Ishikawa (cell line): ENCODE measurements around the gene MAP4K5.

Experiments
- CEBPB ChIP-seq: IDR thresholded peaks from 2 replicates; pipeline ENCODE4 v1.6.1; 2012
- CREB1 ChIP-seq: IDR thresholded peaks from 2 replicates; pipeline ENCODE4 v1.6.1; 2012; ENCODE audit warnings: low read depth
- EP300 ChIP-seq: IDR thresholded peaks from 2 replicates; pipeline ENCODE4 v1.6.1; 2012; ENCODE audit warnings: borderline replicate concordance
- FOXM1 ChIP-seq: IDR thresholded peaks from 2 replicates; pipeline ENCODE4 v1.6.1; 2012; ENCODE audit warnings: low read depth, borderline replicate concordance
- NFIC ChIP-seq: IDR thresholded peaks from 2 replicates; pipeline ENCODE4 v1.6.1; 2012
- RAD21 ChIP-seq: IDR thresholded peaks from 2 replicates; pipeline ENCODE4 v1.6.1; 2012; ENCODE audit warnings: low read depth
- TAF1 ChIP-seq: IDR thresholded peaks from 2 replicates; pipeline ENCODE4 v1.6.1; 2012; ENCODE audit warnings: low read depth, mild to moderate bottlenecking
- TCF12 ChIP-seq: IDR thresholded peaks from 2 replicates; pipeline ENCODE4 v1.6.1; 2012; ENCODE audit warnings: low read depth
- TEAD4 ChIP-seq: IDR thresholded peaks from 2 replicates; pipeline ENCODE4 v1.6.1; 2012
- YY1 ChIP-seq: IDR thresholded peaks from 2 replicates; pipeline ENCODE4 v1.6.1; 2012; ENCODE audit warnings: low read depth
- ZBTB7A ChIP-seq: IDR thresholded peaks from 2 replicates; pipeline ENCODE4 v1.6.1; 2012; ENCODE audit warnings: low read depth
- TF ChIP-seq, protein P1 (sequence below): IDR thresholded peaks from 2 replicates; pipeline ENCODE4 v1.6.1; 2012
- TF ChIP-seq, protein P2 (sequence below): IDR thresholded peaks from 2 replicates; pipeline ENCODE4 v1.6.1; 2012; ENCODE audit warnings: low read depth, mild to moderate bottlenecking
- TF ChIP-seq, protein P3 (sequence below): IDR thresholded peaks from 2 replicates; pipeline ENCODE4 v1.6.1; 2012

DNA sequence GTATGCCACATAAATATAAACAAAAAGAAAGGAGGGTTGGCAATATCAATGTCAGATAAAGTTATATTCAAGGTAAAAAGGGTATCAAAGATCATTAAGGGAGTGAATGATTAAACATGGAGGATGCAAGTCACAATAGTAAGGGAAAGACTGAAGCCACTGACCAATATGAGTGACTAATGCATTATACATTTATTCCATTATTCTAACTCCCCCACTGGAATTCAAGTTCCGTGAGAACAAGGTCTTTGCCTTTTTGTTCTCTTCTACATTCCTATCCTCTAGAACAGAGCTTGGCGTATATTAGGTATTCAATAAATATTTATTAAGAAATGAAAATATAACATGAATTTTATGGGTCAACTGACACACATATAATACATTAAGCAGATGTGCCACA, 30.7 kb downstream of the MAP4K5 start:
- TF ChIP-seq, protein P1, sequence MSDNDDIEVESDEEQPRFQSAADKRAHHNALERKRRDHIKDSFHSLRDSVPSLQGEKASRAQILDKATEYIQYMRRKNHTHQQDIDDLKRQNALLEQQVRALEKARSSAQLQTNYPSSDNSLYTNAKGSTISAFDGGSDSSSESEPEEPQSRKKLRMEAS, result no peak
- TF ChIP-seq CREB1 (no peak), EP300 (no peak), YY1 (no peak), TAF1 (no peak), NFIC (no peak), RAD21 (no peak), TEAD4 (no peak), TCF12 (no peak), CEBPB (no peak), FOXM1 (no peak), ZBTB7A (no peak)
- TF ChIP-seq, protein P2, sequence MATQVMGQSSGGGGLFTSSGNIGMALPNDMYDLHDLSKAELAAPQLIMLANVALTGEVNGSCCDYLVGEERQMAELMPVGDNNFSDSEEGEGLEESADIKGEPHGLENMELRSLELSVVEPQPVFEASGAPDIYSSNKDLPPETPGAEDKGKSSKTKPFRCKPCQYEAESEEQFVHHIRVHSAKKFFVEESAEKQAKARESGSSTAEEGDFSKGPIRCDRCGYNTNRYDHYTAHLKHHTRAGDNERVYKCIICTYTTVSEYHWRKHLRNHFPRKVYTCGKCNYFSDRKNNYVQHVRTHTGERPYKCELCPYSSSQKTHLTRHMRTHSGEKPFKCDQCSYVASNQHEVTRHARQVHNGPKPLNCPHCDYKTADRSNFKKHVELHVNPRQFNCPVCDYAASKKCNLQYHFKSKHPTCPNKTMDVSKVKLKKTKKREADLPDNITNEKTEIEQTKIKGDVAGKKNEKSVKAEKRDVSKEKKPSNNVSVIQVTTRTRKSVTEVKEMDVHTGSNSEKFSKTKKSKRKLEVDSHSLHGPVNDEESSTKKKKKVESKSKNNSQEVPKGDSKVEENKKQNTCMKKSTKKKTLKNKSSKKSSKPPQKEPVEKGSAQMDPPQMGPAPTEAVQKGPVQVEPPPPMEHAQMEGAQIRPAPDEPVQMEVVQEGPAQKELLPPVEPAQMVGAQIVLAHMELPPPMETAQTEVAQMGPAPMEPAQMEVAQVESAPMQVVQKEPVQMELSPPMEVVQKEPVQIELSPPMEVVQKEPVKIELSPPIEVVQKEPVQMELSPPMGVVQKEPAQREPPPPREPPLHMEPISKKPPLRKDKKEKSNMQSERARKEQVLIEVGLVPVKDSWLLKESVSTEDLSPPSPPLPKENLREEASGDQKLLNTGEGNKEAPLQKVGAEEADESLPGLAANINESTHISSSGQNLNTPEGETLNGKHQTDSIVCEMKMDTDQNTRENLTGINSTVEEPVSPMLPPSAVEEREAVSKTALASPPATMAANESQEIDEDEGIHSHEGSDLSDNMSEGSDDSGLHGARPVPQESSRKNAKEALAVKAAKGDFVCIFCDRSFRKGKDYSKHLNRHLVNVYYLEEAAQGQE, result no peak
- TF ChIP-seq, protein P3, sequence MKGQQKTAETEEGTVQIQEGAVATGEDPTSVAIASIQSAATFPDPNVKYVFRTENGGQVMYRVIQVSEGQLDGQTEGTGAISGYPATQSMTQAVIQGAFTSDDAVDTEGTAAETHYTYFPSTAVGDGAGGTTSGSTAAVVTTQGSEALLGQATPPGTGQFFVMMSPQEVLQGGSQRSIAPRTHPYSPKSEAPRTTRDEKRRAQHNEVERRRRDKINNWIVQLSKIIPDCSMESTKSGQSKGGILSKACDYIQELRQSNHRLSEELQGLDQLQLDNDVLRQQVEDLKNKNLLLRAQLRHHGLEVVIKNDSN, result no peak
